NCI-H510A treated with DMSO at 0.1 percent for 48 hours (cell line): ENCODE measurements around the gene CMSS1.

Experiments
- DNase-seq: peaks from one replicate; lab custom pipeline; 2025; lab: John Stamatoyannopoulos, UW

CMSS1 gene

GRCh38 chr3:99960123-99960878, 142.6 kb downstream of the CMSS1 start:
- DNase-seq: no peak

GRCh38 chr3:99960941-99961340, 143.3 kb downstream of the CMSS1 start:
- no peak for DNase-seq

- DNase-seq: no peak
Observed at GRCh38 chr3:99961756-99962515, 144.3 kb downstream of the CMSS1 start.

GRCh38 chr3:99962703-99963102, 145.0 kb downstream of the CMSS1 start:
- DNase-seq: no peak

GRCh38 chr3:99965077-99965476, 147.4 kb downstream of the CMSS1 start:
- DNase-seq: no peak

GRCh38 chr3:99965681-99966408, 148.2 kb downstream of the CMSS1 start:
- DNase-seq: no peak

GRCh38 chr3:99966662-99967416, 149.2 kb downstream of the CMSS1 start:
- no peak for DNase-seq

- DNase-seq: no peak
Observed at GRCh38 chr3:99967796-99968195, 150.1 kb downstream of the CMSS1 start.

- no peak for DNase-seq
Observed at GRCh38 chr3:99969136-99969535, 151.5 kb downstream of the CMSS1 start.

GRCh38 chr3:99970198-99970597, 152.5 kb downstream of the CMSS1 start:
- DNase-seq: no peak

- DNase-seq: no peak
Observed at GRCh38 chr3:99971761-99972160, 154.1 kb downstream of the CMSS1 start.

- no peak for DNase-seq
Observed at GRCh38 chr3:99972380-99973104, 154.9 kb downstream of the CMSS1 start.

- DNase-seq: no peak
Observed at GRCh38 chr3:99974989-99975388, 157.3 kb downstream of the CMSS1 start.

GRCh38 chr3:99976584-99976983, 158.9 kb downstream of the CMSS1 start:
- no peak for DNase-seq

GRCh38 chr3:99978221-99978620, 160.6 kb downstream of the CMSS1 start:
- DNase-seq: no peak

GRCh38 chr3:99980606-99981005, 162.9 kb downstream of the CMSS1 start:
- no peak for DNase-seq

- DNase-seq: no peak
Observed at GRCh38 chr3:99981138-99981537, 163.5 kb downstream of the CMSS1 start.

GRCh38 chr3:99982650-99983049, 165.0 kb downstream of the CMSS1 start:
- no peak for DNase-seq

GRCh38 chr3:99984139-99984538, 166.5 kb downstream of the CMSS1 start:
- DNase-seq: no peak

GRCh38 chr3:99984668-99985067, 167.0 kb downstream of the CMSS1 start:
- no peak for DNase-seq

- DNase-seq: no peak
Observed at GRCh38 chr3:99990179-99990578, 172.5 kb downstream of the CMSS1 start.
